B cell (primary cell): ENCODE results near the gene UCN2. TPM values are rescaled to one million over a fixed set of nuclear protein-coding genes. Genes with fewer than 3 reads are reported as not detected.

Source experiments
- ATAC-seq: fragments of 200-7000 bp; cut with Tn5 transposase; one replicate; pipeline ENCODE4 v1.10.0; 2021; ENCODE audit warnings: low read depth, mild to moderate bottlenecking, moderate number of reproducible peaks, moderate library complexity
- CTCF ChIA-PET: fragments of 350-600 bp; sonication (Branson Sonifier 250); formaldehyde crosslinking; loops from one replicate; lab custom pipeline; 2021; ENCODE audit warnings: antibody characterized with exemption, inconsistent platforms; lab: Charles Lee
- POLR2A ChIA-PET: fragments of 350-600 bp; sonication (Branson Sonifier 250); formaldehyde crosslinking; loops from one replicate; lab custom pipeline; 2021; ENCODE audit warnings: antibody characterized with exemption; lab: Charles Lee
- DNase-seq: peaks from one replicate; pipeline ENCODE4 v3.0.0; 2013
- H2AFZ ChIP-seq: 2 replicates; pipeline ENCODE4 v1.6.1; 2012; ENCODE audit warnings: mild to moderate bottlenecking, low read depth, low read length; ENCODE audit not compliant: insufficient read depth, poor library complexity, severe bottlenecking
- H3K27ac ChIP-seq, 2 donors: 1 replicate in 1 of 2; 2 replicates in 1 of 2; pipeline ENCODE4 v1.5.1; 2012 to 2013; ENCODE audit warnings: low read length in 2 of 2, mild to moderate bottlenecking in 2 of 2, moderate library complexity in 1 of 2
- H3K27me3 ChIP-seq, 4 experiments: fragments of 200-600 bp in 1 of 4; sonication (generic) in 1 of 4; replicated peaks in 1 of 4; 1 replicate in 2 of 4; 2 replicates in 2 of 4; pipeline versions ENCODE4 v1.6.1 to v1.7.0; 2013 to 2016; ENCODE audit warnings: low read length in 3 of 4, mild to moderate bottlenecking in 2 of 4, mixed read lengths in 1 of 4, moderate library complexity in 1 of 4; ENCODE audit not compliant: insufficient read depth in 4 of 4, control insufficient read depth in 3 of 4; ENCODE audit errors: control extremely low read depth in 1 of 4
- H3K36me3 ChIP-seq, 2 experiments: replicated peaks in 1 of 2; 1 replicate in 1 of 2; 2 replicates in 1 of 2; pipeline versions ENCODE4 v1.6.1 to v1.7.1; 2013; ENCODE audit warnings: low read length in 1 of 2; ENCODE audit not compliant: insufficient read depth in 2 of 2, control insufficient read depth in 1 of 2; ENCODE audit errors: control extremely low read depth in 1 of 2, extremely low read depth in 1 of 2
- H3K4me1 ChIP-seq, 2 donors: fragments of 200-600 bp in 1 of 2; sonication (generic) in 1 of 2; 1 replicate in 1 of 2; 2 replicates in 1 of 2; pipeline versions ENCODE4 v1.5.1 to v1.6.1; 2013 to 2017; ENCODE audit warnings: low read length in 2 of 2; ENCODE audit not compliant: control insufficient read depth in 2 of 2, insufficient read depth in 2 of 2
- H3K4me2 ChIP-seq: replicated peaks from 2 replicates; pipeline ENCODE3; 2012; ENCODE audit warnings: mild to moderate bottlenecking, low read depth, low read length; ENCODE audit not compliant: poor library complexity, severe bottlenecking
- H3K4me3 ChIP-seq, 5 experiments: fragments of 200-600 bp in 1 of 5; sonication (generic) in 1 of 5; 1 replicate in 3 of 5; 2 replicates in 2 of 5; pipeline versions ENCODE4 v1.5.1 to v1.7.0; 2011 to 2016; ENCODE audit warnings: low read length in 4 of 5, mild to moderate bottlenecking in 4 of 5, low read depth in 2 of 5, control low read depth in 1 of 5, moderate library complexity in 1 of 5; ENCODE audit not compliant: insufficient read depth in 1 of 5; ENCODE audit errors: control extremely low read depth in 1 of 5, extremely low read depth in 1 of 5
- H3K79me2 ChIP-seq: fragments of 200-600 bp; sonication (generic); one replicate; pipeline ENCODE4 v1.6.0; 2016; ENCODE audit warnings: low read length; ENCODE audit not compliant: control insufficient read depth, insufficient read depth
- H3K9ac ChIP-seq: fragments of 200-600 bp; sonication (generic); 2 replicates; pipeline ENCODE4 v1.6.1; 2017; ENCODE audit warnings: mild to moderate bottlenecking, low read length, moderate library complexity
- H3K9me3 ChIP-seq, 3 donors: one replicate each; pipeline versions ENCODE4 v1.6.1 to v1.7.1; 2013; ENCODE audit warnings: low read length in 2 of 3; ENCODE audit not compliant: control insufficient read depth in 2 of 3, insufficient read depth in 1 of 3; ENCODE audit errors: control extremely low read depth in 1 of 3
- H4K20me1 ChIP-seq: 2 replicates; pipeline ENCODE4 v1.6.0; 2012; ENCODE audit warnings: mild to moderate bottlenecking, low read length; ENCODE audit not compliant: insufficient read depth, control insufficient read depth, poor library complexity, severe bottlenecking
- H3K27ac Mint-ChIP-seq: one replicate; pipeline ENCODE4 v1.8.0; 2021; ENCODE audit warnings: mixed read lengths
- H3K27me3 Mint-ChIP-seq: one replicate; pipeline ENCODE4 v1.8.0; 2021; ENCODE audit warnings: mixed read lengths
- H3K4me1 Mint-ChIP-seq: one replicate; pipeline ENCODE4 v1.8.0; 2021; ENCODE audit warnings: mixed read lengths
- H3K4me3 Mint-ChIP-seq: one replicate; pipeline ENCODE4 v1.8.0; 2021; ENCODE audit warnings: mixed read lengths
- H3K9me3 Mint-ChIP-seq: one replicate; pipeline ENCODE4 v1.8.0; 2022; ENCODE audit warnings: mixed read lengths; ENCODE audit not compliant: insufficient read depth
- CTCF ChIP-seq: fragments of 200-600 bp; IDR thresholded peaks from one replicate; pipeline ENCODE4 v1.8.0; 2022; ENCODE audit warnings: antibody characterized with exemption, mild to moderate bottlenecking
- EZH2 ChIP-seq: IDR thresholded peaks from 2 replicates; pipeline ENCODE4 v1.6.1; 2012; ENCODE audit warnings: borderline replicate concordance, low read depth, mild to moderate bottlenecking, moderate library complexity, low read length; ENCODE audit not compliant: insufficient read depth, poor library complexity, severe bottlenecking
- WGBS: methylation state at CpG from one replicate; pipeline ENCODE4 v1.1.5; 2013; ENCODE audit warnings: missing lambda C conversion rate; ENCODE audit not compliant: insufficient coverage; 5-methylcytosine and 5-hydroxymethylcytosine counted together
- intact Hi-C: fragments of 100-400 bp; cut with micrococcal nuclease; formaldehyde crosslinking; loops from one replicate; pipeline ENCODE4 v1.10.0; 2022
- polyA plus RNA-seq: library from polyadenylated mRNA; depleted of rRNA; stranded (reverse); fragments of >200 nt; gene quantifications from 2 replicates; pipeline ENCODE4 v1.2.3, GENCODE V29; 2012
- total RNA-seq, 2 donors: library from RNA; stranded (reverse); fragments of 120-200 nt in 1 of 2; gene quantifications; 1 replicate in 1 of 2; 2 replicates in 1 of 2; pipeline versions ENCODE4 v1.2.3 to v1.2.4, GENCODE V29; 2013 to 2022

UCN2 gene
- total and polyA plus RNA-seq, 2 donors (not counting 1 experiment from before 2014, with no cell fraction given), result not detected

GRCh38 chr3:48595526-48596121, 32.0 kb upstream of the UCN2 start:
- 53% methylated on average over 5 of the region's 10 CpGs for WGBS
- Histone ChIP-seq H4K20me1 (no peaks in the 10 kb centered on the region), H3K36me3 (peaks cover 0 to 30% of the 10 kb centered on the region in 2 experiments), H2AFZ (no peak overlapping the region), H3K9me3 (no peaks in the 10 kb centered on the region), H3K27me3 (peaks cover 0 to 33% (median 6%) of the 10 kb centered on the region in 4 experiments), H3K9ac (no peak overlapping the region), H3K4me2 (peak overlapping the region; percentile 53), H3K4me1 (peaks cover 4 to 9% of the 10 kb centered on the region in 2 donors), H3K4me3 (no peak overlapping the region), H3K79me2 (no peaks in the 10 kb centered on the region), H3K27ac (no peak overlapping the region)
- H3K9me3 Mint-ChIP-seq, result no peaks in the 10 kb centered on the region
- DNase-seq (no peak), ATAC-seq (peak; percentile 13)
- H3K27ac Mint-ChIP-seq, result no peak overlapping the region
- H3K27me3 Mint-ChIP-seq, result peaks cover 21% of the 10 kb centered on the region
- TF ChIP-seq EZH2 (no peak), CTCF (no peak)
- CTCF ChIA-PET, result no interaction called here
- peaks cover 9% of the 10 kb centered on the region for H3K4me1 Mint-ChIP-seq
- intact Hi-C loops, result no loop called here
- H3K4me3 Mint-ChIP-seq, result no peak overlapping the region
- POLR2A ChIA-PET, result no interaction called here

- Histone ChIP-seq H3K4me1 (peaks cover 4 to 9% of the 10 kb centered on the region in 2 donors), H3K4me2 (peak within 1 kb of the TSS; percentile 53), H3K36me3 (peaks cover 0 to 24% of the 10 kb centered on the region in 2 experiments), H3K79me2 (no peaks in the 10 kb centered on the region), H4K20me1 (no peaks in the 10 kb centered on the region), H3K27ac (no peak within 1 kb of the TSS), H3K4me3 (no peak within 1 kb of the TSS), H3K9ac (no peak within 1 kb of the TSS), H3K9me3 (no peaks in the 10 kb centered on the region), H2AFZ (peak within 1 kb of the TSS; percentile 38), H3K27me3 (peaks cover 0 to 33% (median 6%) of the 10 kb centered on the region in 4 experiments)
- ATAC-seq (peak; percentile 15), DNase-seq (peak; percentile 71)
- intact Hi-C loops, result no loop called here
- ChIA-PET POLR2A (no interaction called here), CTCF (no interaction called here)
- H3K27ac Mint-ChIP-seq, result no peak within 1 kb of the TSS
- peak within 1 kb of the TSS; percentile 45 for H3K4me3 Mint-ChIP-seq
- WGBS, result 4% methylated on average over 26 of the region's 35 CpGs
- H3K9me3 Mint-ChIP-seq, result no peaks in the 10 kb centered on the region
- TF ChIP-seq EZH2 (no peak), CTCF (no peak)
- H3K27me3 Mint-ChIP-seq, result peaks cover 24% of the 10 kb centered on the region
- H3K4me1 Mint-ChIP-seq, result peaks cover 9% of the 10 kb centered on the region
These were observed 31.5 kb upstream of the UCN2 start, which contains the start of gene COL7A1 for GRCh38 chr3:48595075-48595525. TSS of gene COL7A1 (minus strand) at chr3:48595329. CDS start at chr3:48595159, 170 bp downstream.
